ENCODE results near the gene ANGPTL7.
"Not testable (repeated sequence)": the region's sequence is repeated elsewhere in the genome, so short reads cannot be mapped to it uniquely, and the experiment has no call there.

DNA sequence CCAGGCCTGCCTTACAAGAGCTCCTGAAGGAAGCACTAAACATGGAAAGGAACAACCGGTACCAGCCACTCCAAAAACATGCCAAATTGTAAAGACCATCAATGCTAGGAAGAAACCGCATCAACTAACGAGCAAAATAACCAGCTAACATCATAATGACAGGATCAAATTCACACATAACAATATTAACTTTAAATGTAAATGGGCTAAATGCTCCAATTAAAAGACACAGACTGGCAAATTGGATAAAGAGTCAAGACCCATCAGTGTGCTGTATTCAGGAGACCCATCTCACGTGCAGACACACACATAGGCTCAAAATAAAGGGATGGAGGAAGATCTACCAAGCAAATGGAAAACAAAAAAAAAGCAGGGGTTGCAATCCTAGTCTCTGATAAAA lies 26.4 kb upstream of the ANGPTL7 start:
- TF ChIP-seq, protein P1, sequence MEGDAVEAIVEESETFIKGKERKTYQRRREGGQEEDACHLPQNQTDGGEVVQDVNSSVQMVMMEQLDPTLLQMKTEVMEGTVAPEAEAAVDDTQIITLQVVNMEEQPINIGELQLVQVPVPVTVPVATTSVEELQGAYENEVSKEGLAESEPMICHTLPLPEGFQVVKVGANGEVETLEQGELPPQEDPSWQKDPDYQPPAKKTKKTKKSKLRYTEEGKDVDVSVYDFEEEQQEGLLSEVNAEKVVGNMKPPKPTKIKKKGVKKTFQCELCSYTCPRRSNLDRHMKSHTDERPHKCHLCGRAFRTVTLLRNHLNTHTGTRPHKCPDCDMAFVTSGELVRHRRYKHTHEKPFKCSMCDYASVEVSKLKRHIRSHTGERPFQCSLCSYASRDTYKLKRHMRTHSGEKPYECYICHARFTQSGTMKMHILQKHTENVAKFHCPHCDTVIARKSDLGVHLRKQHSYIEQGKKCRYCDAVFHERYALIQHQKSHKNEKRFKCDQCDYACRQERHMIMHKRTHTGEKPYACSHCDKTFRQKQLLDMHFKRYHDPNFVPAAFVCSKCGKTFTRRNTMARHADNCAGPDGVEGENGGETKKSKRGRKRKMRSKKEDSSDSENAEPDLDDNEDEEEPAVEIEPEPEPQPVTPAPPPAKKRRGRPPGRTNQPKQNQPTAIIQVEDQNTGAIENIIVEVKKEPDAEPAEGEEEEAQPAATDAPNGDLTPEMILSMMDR (conservative IDR thresholded peaks at IDR 0.05; ENCODE audit: low read depth, low read length), result not testable (repeated sequence)
- TF ChIP-seq EZH2 (IDR thresholded peaks at IDR 0.05; ENCODE audit: borderline replicate concordance, low read depth, low read length, poor library complexity, severe bottlenecking), result not testable (repeated sequence)

Data from A673 (cell line).